Left lung (tissue), 14 donors: ENCODE measurements around the gene PA2G4. TPM values are rescaled to one million over a fixed set of nuclear protein-coding genes. Genes with fewer than 3 reads are reported as not detected.
"Not testable (repeated sequence)": the region's sequence is repeated elsewhere in the genome, so short reads cannot be mapped to it uniquely, and the experiment has no call there.

Source experiments
- ATAC-seq: fragments of 200-7000 bp; cut with Tn5 transposase; one replicate; pipeline ENCODE4 v1.9.1; 2020; ENCODE audit warnings: moderate library complexity
- DNase-seq, 4 donors: peaks; one replicate each; pipeline ENCODE4 v3.0.0-alpha.2; 2013 to 2020
- H3K27ac ChIP-seq, 2 donors: fragments of 200-600 bp; sonication (generic) in 1 of 2; one replicate each; pipeline versions ENCODE4 v1.5.0 to v1.8.0; 2020 to 2021
- H3K27me3 ChIP-seq, 2 donors: fragments of 200-600 bp; sonication (generic) in 1 of 2; one replicate each; pipeline versions ENCODE4 v1.5.0 to v1.8.0; 2020 to 2021
- H3K36me3 ChIP-seq, 2 donors: fragments of 200-600 bp; sonication (generic) in 1 of 2; one replicate each; pipeline versions ENCODE4 v1.5.0 to v1.8.0; 2020 to 2021
- H3K4me1 ChIP-seq, 2 donors: fragments of 200-600 bp; one replicate each; pipeline ENCODE4 v1.8.0; 2021
- H3K4me3 ChIP-seq, 2 donors: fragments of 200-600 bp; sonication (generic) in 1 of 2; one replicate each; pipeline versions ENCODE4 v1.5.0 to v1.8.0; 2020 to 2021; ENCODE audit warnings: mild to moderate bottlenecking in 1 of 2
- H3K9me3 ChIP-seq, 2 donors: fragments of 200-600 bp; sonication (generic) in 1 of 2; one replicate each; pipeline versions ENCODE4 v1.5.0 to v1.8.0; 2020 to 2021
- intact Hi-C, 2 donors: fragments of 100-400 bp; cut with DNase I; formaldehyde crosslinking; loops; one replicate each; pipeline versions ENCODE4 v1.11.2 to v1.14.2; 2022
- long read RNA-seq, 12 donors: library from polyadenylated mRNA in 2 of 12; unstranded in 2 of 12; transcript quantifications; one replicate each; pipeline ENCODE4 v2.0.0 and lab custom pipeline, GENCODE V29; 2019 to 2026
- polyA plus RNA-seq, 6 donors: library from polyadenylated mRNA; unstranded; fragments of 120-200 nt; gene quantifications; one replicate each; pipeline ENCODE4 v1.2.1, GENCODE V29; 2013; ENCODE audit not compliant: insufficient read length in 6 of 6
- total RNA-seq, 2 donors: library from RNA; stranded (reverse); fragmentation: NEBNext Ultra II Directional; extraction: Animal tissue kit (Norgen Biotek cat#: 25700); gene quantifications; one replicate each; pipeline ENCODE4 v1.2.1, GENCODE V29; 2021
- TF ChIP-seq, protein P1 (sequence below), 2 donors: fragments of 200-600 bp; sonication (generic) in 1 of 2; IDR thresholded peaks; one replicate each; pipeline versions ENCODE4 v1.5.0 to v1.8.0; 2021; ENCODE audit warnings: antibody characterized with exemption in 2 of 2
- donor health status: DM: no; HTN: yes; CAD: no.
- donor health status: DM: no; HTN: no; CAD: no.

Gene PA2G4
- 100 to 1,000 TPM in 1 of 2 donors, 10 to 100 TPM in 1; 62.0 to 103 TPM for total RNA-seq
- polyA plus RNA-seq: 100 to 1,000 TPM; 120 to 151 (median 133) TPM
- long read RNA-seq, donor 1, transcript PA2G4-201 (13 exons, 2,577 nt): major isoform, 49 of 162 reads
- long read RNA-seq, donor 1, partial matches to known transcripts: 112 of 162 reads
- long read RNA-seq, donor 1, other reads (novel, unspliced or antisense): 0 of 162 reads
- long read RNA-seq, donor 2, transcript PA2G4-201 (13 exons, 2,577 nt): major isoform, 30 of 183 reads
- long read RNA-seq, donor 2, partial matches to known transcripts: 153 of 183 reads
- long read RNA-seq, donor 2, other reads (novel, unspliced or antisense): 0 of 183 reads
- long read RNA-seq, donor 3, transcript PA2G4-201 (13 exons, 2,577 nt): major isoform, 39 of 53 reads
- long read RNA-seq, donor 3, partial matches to known transcripts: 14 of 53 reads
- long read RNA-seq, donor 3, other reads (novel, unspliced or antisense): 0 of 53 reads
- long read RNA-seq, donor 4, transcript PA2G4-201 (13 exons, 2,577 nt): major isoform, 21 of 129 reads
- long read RNA-seq, donor 4, partial matches to known transcripts: 105 of 129 reads
- long read RNA-seq, donor 4, other reads (novel, unspliced or antisense): 3 of 129 reads
- long read RNA-seq, donor 5, transcript PA2G4-201 (13 exons, 2,577 nt): major isoform, 28 of 111 reads
- long read RNA-seq, donor 5, partial matches to known transcripts: 83 of 111 reads
- long read RNA-seq, donor 5, other reads (novel, unspliced or antisense): 0 of 111 reads
- long read RNA-seq, donor 6, transcript PA2G4-201 (13 exons, 2,577 nt): major isoform, 26 of 157 reads
- long read RNA-seq, donor 6, partial matches to known transcripts: 131 of 157 reads
- long read RNA-seq, donor 6, other reads (novel, unspliced or antisense): 0 of 157 reads
- long read RNA-seq, donor 7, transcript PA2G4-201 (13 exons, 2,577 nt): major isoform, 31 of 43 reads
- long read RNA-seq, donor 7, partial matches to known transcripts: 12 of 43 reads
- long read RNA-seq, donor 7, other reads (novel, unspliced or antisense): 0 of 43 reads
- long read RNA-seq, donor 8, transcript PA2G4-201 (13 exons, 2,577 nt): major isoform, 44 of 71 reads
- long read RNA-seq, donor 8, partial matches to known transcripts: 27 of 71 reads
- long read RNA-seq, donor 8, other reads (novel, unspliced or antisense): 0 of 71 reads
- long read RNA-seq, donor 9: 0 reads
- long read RNA-seq, donor 10, transcript PA2G4-201 (13 exons, 2,577 nt): major isoform, 60 of 229 reads
- long read RNA-seq, donor 10, partial matches to known transcripts: 160 of 229 reads
- long read RNA-seq, donor 10, other reads (novel, unspliced or antisense): 9 of 229 reads
- long read RNA-seq, donor 11, transcript PA2G4-201 (13 exons, 2,577 nt): major isoform, 35 of 149 reads
- long read RNA-seq, donor 11, partial matches to known transcripts: 105 of 149 reads
- long read RNA-seq, donor 11, other reads (novel, unspliced or antisense): 9 of 149 reads
- long read RNA-seq, donor 12, transcript PA2G4-201 (13 exons, 2,577 nt): major isoform, 39 of 75 reads
- long read RNA-seq, donor 12, partial matches to known transcripts: 29 of 75 reads
- long read RNA-seq, donor 12, other reads (novel, unspliced or antisense): 6 of 75 reads

DNA sequence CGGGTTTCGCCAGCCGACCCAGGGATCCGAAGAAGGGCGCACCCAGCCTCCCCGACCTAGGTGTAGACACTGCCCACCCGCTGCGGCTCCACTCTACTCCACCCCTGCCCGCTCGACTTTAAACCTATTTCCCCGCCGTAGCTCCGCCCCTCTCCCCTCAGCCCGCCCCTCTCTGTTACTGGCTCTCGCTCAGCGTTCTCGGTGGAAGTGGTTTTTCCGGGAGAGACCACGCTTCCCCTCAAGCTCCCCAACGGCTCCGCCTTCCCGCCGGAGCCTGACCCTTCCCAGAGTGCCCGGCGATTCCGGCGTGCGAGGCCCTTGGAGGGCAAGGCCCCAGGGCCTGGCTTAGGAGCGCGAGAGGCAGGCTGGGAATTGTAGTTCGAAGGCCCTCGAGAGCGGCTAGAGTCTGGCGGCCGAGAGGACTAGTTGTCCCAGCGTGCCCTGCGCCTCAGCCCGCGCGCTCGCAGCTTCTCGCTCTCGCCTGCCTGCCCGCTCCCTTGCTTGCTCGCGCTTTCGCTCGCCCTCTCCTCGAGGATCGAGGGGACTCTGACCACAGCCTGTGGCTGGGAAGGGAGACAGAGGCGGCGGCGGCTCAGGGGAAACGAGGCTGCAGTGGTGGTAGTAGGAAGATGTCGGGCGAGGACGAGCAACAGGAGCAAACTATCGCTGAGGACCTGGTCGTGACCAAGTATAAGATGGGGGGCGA lies at the start of gene PA2G4:
Gene PA2G4, plus strand, starts transcription at position 451 of the 706 bp plus-strand sequence. Its CDS starts 179 bp downstream, at position 630.
- Histone ChIP-seq H3K36me3 (peaks cover 0 to 41% of the 10 kb centered on the region in 2 donors), H3K4me1 (peaks cover 7 to 31% of the 10 kb centered on the region in 2 donors), H3K4me3 (peak within 1 kb of the TSS; percentile 84 to 87), H3K27ac (peak within 1 kb of the TSS; percentile 85 to 86), H3K27me3 (no peaks in the 10 kb centered on the region), H3K9me3 (no peaks in the 10 kb centered on the region)
- intact Hi-C loops: no loop called here
- TF ChIP-seq, protein P1, sequence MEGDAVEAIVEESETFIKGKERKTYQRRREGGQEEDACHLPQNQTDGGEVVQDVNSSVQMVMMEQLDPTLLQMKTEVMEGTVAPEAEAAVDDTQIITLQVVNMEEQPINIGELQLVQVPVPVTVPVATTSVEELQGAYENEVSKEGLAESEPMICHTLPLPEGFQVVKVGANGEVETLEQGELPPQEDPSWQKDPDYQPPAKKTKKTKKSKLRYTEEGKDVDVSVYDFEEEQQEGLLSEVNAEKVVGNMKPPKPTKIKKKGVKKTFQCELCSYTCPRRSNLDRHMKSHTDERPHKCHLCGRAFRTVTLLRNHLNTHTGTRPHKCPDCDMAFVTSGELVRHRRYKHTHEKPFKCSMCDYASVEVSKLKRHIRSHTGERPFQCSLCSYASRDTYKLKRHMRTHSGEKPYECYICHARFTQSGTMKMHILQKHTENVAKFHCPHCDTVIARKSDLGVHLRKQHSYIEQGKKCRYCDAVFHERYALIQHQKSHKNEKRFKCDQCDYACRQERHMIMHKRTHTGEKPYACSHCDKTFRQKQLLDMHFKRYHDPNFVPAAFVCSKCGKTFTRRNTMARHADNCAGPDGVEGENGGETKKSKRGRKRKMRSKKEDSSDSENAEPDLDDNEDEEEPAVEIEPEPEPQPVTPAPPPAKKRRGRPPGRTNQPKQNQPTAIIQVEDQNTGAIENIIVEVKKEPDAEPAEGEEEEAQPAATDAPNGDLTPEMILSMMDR (IDR thresholded peaks at IDR 0.05): no peak
- peak; percentile 98 for ATAC-seq
- peak; percentile 96 to 100 (median 99) for DNase-seq

DNA sequence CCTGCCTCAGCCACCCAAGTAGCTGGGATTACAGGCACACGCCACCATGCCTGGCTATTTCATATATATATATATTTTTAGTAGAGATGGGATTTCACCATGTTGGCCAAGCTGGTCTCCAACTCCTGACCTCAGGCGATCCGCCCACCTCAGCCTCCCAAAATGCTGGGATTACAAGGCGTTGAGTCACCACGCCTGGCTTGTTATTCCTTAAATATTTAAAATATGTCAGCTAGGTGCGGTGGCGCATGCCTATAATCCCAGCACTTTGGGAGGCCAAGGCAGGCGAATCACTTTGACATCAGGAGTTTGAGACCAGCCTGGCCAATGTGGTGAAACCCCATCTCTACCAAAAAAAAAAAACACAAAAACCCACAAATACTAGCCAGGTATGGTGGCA lies 44.4 kb upstream of the PA2G4 start:
- H3K27me3 ChIP-seq, H3K4me3 ChIP-seq, H3K9me3 ChIP-seq, H3K27ac ChIP-seq, ATAC-seq, intact Hi-C loops, DNase-seq, H3K4me1 ChIP-seq, H3K36me3 ChIP-seq: not testable (repeated sequence)

DNA sequence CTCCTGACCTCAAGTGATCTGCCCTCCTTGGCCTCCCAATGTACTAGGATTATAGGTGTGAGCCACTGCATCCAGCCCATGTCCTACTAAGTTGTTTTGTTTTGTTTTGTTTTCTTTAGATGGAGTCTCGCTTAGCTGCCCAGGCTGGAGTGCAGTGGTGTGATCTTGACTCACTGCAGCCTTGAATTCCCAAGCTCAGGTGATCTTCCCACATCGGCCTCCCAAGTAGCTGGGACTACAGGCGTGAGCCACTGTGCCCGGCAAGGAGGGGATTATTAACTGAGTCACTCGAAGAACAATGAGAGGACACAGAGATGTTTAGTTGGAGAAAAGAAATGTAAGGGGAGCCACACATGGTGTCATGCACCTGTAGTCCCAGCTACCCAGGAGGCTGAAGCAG lies 42.4 kb upstream of the PA2G4 start:
- H3K36me3 ChIP-seq: no peaks in the 10 kb centered on the region
- intact Hi-C loops: no loop called here
- no peak overlapping the region for H3K27ac ChIP-seq
- no peaks in the 10 kb centered on the region for H3K9me3 ChIP-seq
- H3K27me3 ChIP-seq: no peaks in the 10 kb centered on the region
- no peaks in the 10 kb centered on the region for H3K4me1 ChIP-seq
- TF ChIP-seq, protein P1 (IDR thresholded peaks at IDR 0.05): no peak
- H3K4me3 ChIP-seq: no peak overlapping the region
- DNase-seq (no peak), ATAC-seq (no peak)

DNA sequence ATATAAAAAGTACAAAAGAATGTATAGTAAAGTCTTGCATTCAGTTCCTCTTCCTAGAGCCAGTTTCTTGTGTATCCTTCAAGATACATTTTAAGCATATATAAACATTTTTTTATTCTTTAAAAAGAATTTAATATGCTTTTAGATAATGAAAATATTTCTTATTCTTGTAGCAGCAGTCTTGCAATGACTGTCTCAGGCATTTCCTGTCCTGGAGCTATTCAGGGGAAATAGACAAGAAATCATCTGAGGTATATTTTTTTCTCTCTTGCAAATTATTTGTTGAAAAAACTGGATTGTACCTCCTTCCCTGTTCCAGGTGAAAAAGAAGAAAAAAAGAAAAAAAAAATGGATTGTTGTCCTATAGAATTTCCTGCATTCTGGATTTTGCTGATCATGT lies 41.4 kb upstream of the PA2G4 start:
- intact Hi-C loops: no loop called here
- no peaks in the 10 kb centered on the region for H3K4me1 ChIP-seq
- no peak overlapping the region for H3K4me3 ChIP-seq
- DNase-seq: no peak
- H3K27ac ChIP-seq: no peak overlapping the region
- TF ChIP-seq, protein P1 (IDR thresholded peaks at IDR 0.05): no peak
- H3K36me3 ChIP-seq: no peaks in the 10 kb centered on the region
- H3K9me3 ChIP-seq: no peaks in the 10 kb centered on the region
- no peak for ATAC-seq
- H3K27me3 ChIP-seq: no peaks in the 10 kb centered on the region
